Measurements from ENCODE around the gene METTL9.

Gene METTL9

GRCh38 chr16:21637032-21637968, 37.9 kb downstream of the METTL9 start:
- no peak overlapping the region for H3K27ac ChIP-seq
- TF ChIP-seq CTCF (conservative IDR thresholded peaks at IDR 0.05), result no peak

GRCh38 chr16:21638573-21638975, 39.2 kb downstream of the METTL9 start:
- TF ChIP-seq CTCF (conservative IDR thresholded peaks at IDR 0.05), result no peak
- no peak overlapping the region for H3K27ac ChIP-seq

- TF ChIP-seq CTCF (conservative IDR thresholded peaks at IDR 0.05), result no peak
- H3K27ac ChIP-seq, result no peak overlapping the region
These were observed 40.1 kb downstream of the METTL9 start for GRCh38 chr16:21639493-21639892.

GRCh38 chr16:21641916-21642315, 42.5 kb downstream of the METTL9 start:
- no peak overlapping the region for H3K27ac ChIP-seq
- no peak for TF ChIP-seq CTCF (conservative IDR thresholded peaks at IDR 0.05)

GRCh38 chr16:21642861-21643260, 43.5 kb downstream of the METTL9 start:
- no peak for TF ChIP-seq CTCF (conservative IDR thresholded peaks at IDR 0.05)
- H3K27ac ChIP-seq, result no peak overlapping the region

- TF ChIP-seq CTCF (conservative IDR thresholded peaks at IDR 0.05), result no peak
- no peak overlapping the region for H3K27ac ChIP-seq
These were observed 44.4 kb downstream of the METTL9 start for GRCh38 chr16:21643785-21644184.

- no peak for TF ChIP-seq CTCF (conservative IDR thresholded peaks at IDR 0.05)
- no peak overlapping the region for H3K27ac ChIP-seq
These were observed 45.3 kb downstream of the METTL9 start for GRCh38 chr16:21644674-21645073.
